ENCODE data around the gene KBTBD8. TPM values are rescaled to one million over a fixed set of nuclear protein-coding genes. Genes with fewer than 3 reads are reported as not detected.

KBTBD8 gene
- total RNA-seq, 1 donor from 2014 or later: 9.2 TPM

DNA sequence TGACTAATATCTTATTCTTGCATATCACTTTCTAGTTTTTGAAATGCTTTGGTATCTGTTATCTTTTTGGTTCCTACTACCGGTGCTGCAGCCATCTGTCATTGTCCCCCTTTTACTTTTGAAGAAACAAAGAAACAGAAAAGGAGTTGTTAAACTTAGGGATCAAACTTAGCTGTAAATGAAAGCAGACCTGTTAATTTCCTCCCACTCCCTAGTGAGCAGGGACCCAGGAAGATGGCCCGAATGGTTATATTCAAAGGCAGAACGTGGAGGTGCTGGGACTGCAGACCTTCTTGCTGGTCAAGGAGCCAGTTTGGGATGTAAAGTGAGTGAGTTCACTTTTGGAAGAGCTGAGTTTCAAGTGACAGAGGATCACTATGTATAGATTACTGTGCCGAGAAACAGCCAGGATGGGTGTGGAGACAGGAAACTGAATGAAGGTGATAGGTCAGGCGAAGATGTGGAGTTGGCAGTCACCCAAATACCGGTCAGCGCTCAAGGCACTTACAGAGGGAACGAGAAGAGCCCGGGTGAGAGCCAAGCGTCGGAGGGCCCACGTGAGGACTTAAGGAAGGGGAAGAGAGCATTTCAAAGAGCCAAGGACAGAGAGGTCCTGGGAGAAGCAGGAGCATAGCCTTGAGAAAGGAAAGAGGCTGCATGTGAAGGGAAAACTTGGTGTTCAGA, 20.1 kb downstream of the KBTBD8 start:
- Histone ChIP-seq H4K20me1 (ENCODE audit: insufficient read depth, low read length) (no peaks in the 10 kb centered on the region), H3K27ac (ENCODE audit: low read depth, low read length) (no peak overlapping the region), H3K27me3 (ENCODE audit: insufficient read depth, low read length) (no peaks in the 10 kb centered on the region), H3K9ac (ENCODE audit: low read length) (no peak overlapping the region), H3K4me1 (ENCODE audit: insufficient read depth, low read length) (no peaks in the 10 kb centered on the region), H3K36me3 (ENCODE audit: insufficient read depth, low read length) (no peaks in the 10 kb centered on the region), H3K4me3 (ENCODE audit: insufficient read depth, low read depth, low read length) (no peak overlapping the region), H3K9me3 (ENCODE audit: insufficient read depth, low read depth, low read length) (no peaks in the 10 kb centered on the region), H3K79me2 (ENCODE audit: insufficient read depth, low read length) (no peaks in the 10 kb centered on the region), H2AFZ (ENCODE audit: low read depth, low read length) (peak overlapping the region; percentile 25), H3K4me2 (ENCODE audit: low read length) (peak overlapping the region; percentile 32)
- peak overlapping the region; percentile 36 for H3K27ac Mint-ChIP-seq (ENCODE audit: unreplicated experiment)
- FAIRE-seq (no peak), DNase-seq (ENCODE audit: low read depth) (no peak)
- H3K4me3 Mint-ChIP-seq (ENCODE audit: unreplicated experiment): no peak overlapping the region
- no peaks in the 10 kb centered on the region for H3K4me1 Mint-ChIP-seq (ENCODE audit: low read depth, unreplicated experiment)
- peaks cover 2% of the 10 kb centered on the region for H3K36me3 Mint-ChIP-seq (ENCODE audit: low read depth, unreplicated experiment)
- H3K9me3 Mint-ChIP-seq (ENCODE audit: unreplicated experiment): no peaks in the 10 kb centered on the region
- H3K27me3 Mint-ChIP-seq (ENCODE audit: low read depth, unreplicated experiment): no peaks in the 10 kb centered on the region
- TF ChIP-seq, protein P1, sequence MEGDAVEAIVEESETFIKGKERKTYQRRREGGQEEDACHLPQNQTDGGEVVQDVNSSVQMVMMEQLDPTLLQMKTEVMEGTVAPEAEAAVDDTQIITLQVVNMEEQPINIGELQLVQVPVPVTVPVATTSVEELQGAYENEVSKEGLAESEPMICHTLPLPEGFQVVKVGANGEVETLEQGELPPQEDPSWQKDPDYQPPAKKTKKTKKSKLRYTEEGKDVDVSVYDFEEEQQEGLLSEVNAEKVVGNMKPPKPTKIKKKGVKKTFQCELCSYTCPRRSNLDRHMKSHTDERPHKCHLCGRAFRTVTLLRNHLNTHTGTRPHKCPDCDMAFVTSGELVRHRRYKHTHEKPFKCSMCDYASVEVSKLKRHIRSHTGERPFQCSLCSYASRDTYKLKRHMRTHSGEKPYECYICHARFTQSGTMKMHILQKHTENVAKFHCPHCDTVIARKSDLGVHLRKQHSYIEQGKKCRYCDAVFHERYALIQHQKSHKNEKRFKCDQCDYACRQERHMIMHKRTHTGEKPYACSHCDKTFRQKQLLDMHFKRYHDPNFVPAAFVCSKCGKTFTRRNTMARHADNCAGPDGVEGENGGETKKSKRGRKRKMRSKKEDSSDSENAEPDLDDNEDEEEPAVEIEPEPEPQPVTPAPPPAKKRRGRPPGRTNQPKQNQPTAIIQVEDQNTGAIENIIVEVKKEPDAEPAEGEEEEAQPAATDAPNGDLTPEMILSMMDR (IDR thresholded peaks at IDR 0.05; ENCODE audit: insufficient read depth, low read depth, low read length): no peak
- no peak for TF ChIP-seq EZH2 (IDR thresholded peaks at IDR 0.05; ENCODE audit: insufficient read depth, low read length)

DNA sequence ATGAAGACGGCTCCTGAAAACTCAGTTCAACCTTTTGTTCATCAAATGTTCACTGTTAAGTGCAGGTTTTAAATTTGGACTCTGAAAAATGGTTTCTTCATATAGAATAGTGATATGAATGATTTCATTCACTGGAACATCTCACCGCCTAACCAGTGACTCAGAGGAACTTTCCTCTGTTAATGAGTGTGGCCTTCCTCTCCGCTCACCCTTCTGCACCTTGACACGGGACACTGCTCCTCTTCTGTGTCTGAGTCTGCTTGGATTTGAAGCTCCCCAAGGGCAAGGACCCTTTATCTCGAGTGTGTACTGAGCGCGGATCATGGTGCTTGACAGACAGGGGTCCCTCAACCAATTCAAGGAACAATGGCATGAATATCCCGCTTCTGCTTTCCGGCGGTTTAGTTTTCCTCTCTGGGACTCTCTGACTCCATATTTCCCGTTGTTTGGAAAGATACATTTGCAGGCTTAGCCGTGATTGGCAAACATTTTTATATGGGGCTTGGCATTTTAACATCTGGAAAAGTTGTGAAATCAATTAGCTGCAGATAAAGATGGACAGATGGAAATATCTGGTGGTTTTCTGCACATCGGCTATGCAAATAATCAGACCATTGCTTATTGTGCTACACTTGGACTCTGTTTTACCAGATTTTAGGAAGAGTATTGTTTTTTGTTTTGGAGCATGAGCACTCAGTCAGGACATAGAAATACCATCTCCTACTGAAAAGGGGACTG, 20.9 kb downstream of the KBTBD8 start:
- Mint-ChIP-seq H3K9me3 (ENCODE audit: unreplicated experiment) (no peaks in the 10 kb centered on the region), H3K4me1 (ENCODE audit: low read depth, unreplicated experiment) (no peaks in the 10 kb centered on the region), H3K36me3 (ENCODE audit: low read depth, unreplicated experiment) (peaks cover 2% of the 10 kb centered on the region), H3K27me3 (ENCODE audit: low read depth, unreplicated experiment) (no peaks in the 10 kb centered on the region), H3K27ac (ENCODE audit: unreplicated experiment) (no peak overlapping the region), H3K4me3 (ENCODE audit: unreplicated experiment) (no peak overlapping the region)
- H4K20me1 ChIP-seq (ENCODE audit: insufficient read depth, low read length): no peaks in the 10 kb centered on the region
- H3K9me3 ChIP-seq (ENCODE audit: insufficient read depth, low read depth, low read length): no peaks in the 10 kb centered on the region
- no peak for DNase-seq (ENCODE audit: low read depth)
- no peak overlapping the region for H3K27ac ChIP-seq (ENCODE audit: low read depth, low read length)
- H3K79me2 ChIP-seq (ENCODE audit: insufficient read depth, low read length): no peaks in the 10 kb centered on the region
- H3K4me1 ChIP-seq (ENCODE audit: insufficient read depth, low read length): no peaks in the 10 kb centered on the region
- H3K4me3 ChIP-seq (ENCODE audit: insufficient read depth, low read depth, low read length): no peak overlapping the region
- peak overlapping the region; percentile 32 for H3K4me2 ChIP-seq (ENCODE audit: low read length)
- H3K27me3 ChIP-seq (ENCODE audit: insufficient read depth, low read length): no peaks in the 10 kb centered on the region
- no peak for FAIRE-seq
- no peak overlapping the region for H3K9ac ChIP-seq (ENCODE audit: low read length)
- no peaks in the 10 kb centered on the region for H3K36me3 ChIP-seq (ENCODE audit: insufficient read depth, low read length)
- TF ChIP-seq, protein P1 (IDR thresholded peaks at IDR 0.05; ENCODE audit: insufficient read depth, low read depth, low read length): no peak
- no peak for TF ChIP-seq EZH2 (IDR thresholded peaks at IDR 0.05; ENCODE audit: insufficient read depth, low read length)
- no peak overlapping the region for H2AFZ ChIP-seq (ENCODE audit: low read depth, low read length)
